ENCODE data around the gene GSG1.

The GSG1 gene

DNA sequence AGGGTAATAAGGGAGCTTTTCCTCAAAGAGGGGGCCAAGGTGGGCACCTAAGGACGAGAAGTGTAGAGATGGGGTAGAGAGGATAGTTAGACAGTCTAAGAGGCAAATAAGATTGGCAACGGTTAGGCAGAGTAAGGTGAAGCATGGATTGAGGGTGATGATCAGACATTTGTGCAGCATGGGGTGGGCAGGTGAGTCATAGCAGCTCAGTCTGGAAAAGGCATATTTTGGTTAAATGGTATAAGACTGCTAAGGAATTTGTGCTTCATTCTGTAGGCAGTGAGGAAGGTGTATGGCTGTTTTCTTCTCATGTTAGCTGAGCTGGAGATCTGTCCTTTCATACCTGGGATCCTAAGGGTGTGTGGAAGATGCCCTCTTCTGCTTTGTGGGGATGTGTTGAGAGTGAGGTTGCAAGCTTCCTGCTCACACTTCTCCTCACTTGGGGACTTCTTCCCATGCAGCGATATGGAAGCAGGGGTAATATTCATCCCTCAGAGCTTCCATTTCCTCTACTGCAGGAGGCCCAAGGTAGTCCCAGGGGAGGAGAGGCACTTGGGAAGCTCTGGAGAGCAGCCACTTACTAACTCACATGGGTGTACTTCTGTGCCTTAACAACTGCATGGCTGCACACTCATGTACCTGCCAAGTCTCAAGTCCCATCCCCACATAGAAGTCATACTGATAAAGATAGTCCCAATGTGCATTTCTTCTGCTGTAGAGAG lies 28.9 kb downstream of the GSG1 start:
- no peak overlapping the region for H3K27ac ChIP-seq (replicated peaks)
- no peak for TF ChIP-seq GABPA (IDR thresholded peaks at IDR 0.05; ENCODE audit: low read depth)
- no peak for TF ChIP-seq POLR2AphosphoS5 (IDR thresholded peaks at IDR 0.05; ENCODE audit: low read depth)
- TF ChIP-seq, protein P1, sequence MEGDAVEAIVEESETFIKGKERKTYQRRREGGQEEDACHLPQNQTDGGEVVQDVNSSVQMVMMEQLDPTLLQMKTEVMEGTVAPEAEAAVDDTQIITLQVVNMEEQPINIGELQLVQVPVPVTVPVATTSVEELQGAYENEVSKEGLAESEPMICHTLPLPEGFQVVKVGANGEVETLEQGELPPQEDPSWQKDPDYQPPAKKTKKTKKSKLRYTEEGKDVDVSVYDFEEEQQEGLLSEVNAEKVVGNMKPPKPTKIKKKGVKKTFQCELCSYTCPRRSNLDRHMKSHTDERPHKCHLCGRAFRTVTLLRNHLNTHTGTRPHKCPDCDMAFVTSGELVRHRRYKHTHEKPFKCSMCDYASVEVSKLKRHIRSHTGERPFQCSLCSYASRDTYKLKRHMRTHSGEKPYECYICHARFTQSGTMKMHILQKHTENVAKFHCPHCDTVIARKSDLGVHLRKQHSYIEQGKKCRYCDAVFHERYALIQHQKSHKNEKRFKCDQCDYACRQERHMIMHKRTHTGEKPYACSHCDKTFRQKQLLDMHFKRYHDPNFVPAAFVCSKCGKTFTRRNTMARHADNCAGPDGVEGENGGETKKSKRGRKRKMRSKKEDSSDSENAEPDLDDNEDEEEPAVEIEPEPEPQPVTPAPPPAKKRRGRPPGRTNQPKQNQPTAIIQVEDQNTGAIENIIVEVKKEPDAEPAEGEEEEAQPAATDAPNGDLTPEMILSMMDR (IDR thresholded peaks at IDR 0.05; ENCODE audit: insufficient read depth, low read length): no peak
- TF ChIP-seq, protein P2, sequence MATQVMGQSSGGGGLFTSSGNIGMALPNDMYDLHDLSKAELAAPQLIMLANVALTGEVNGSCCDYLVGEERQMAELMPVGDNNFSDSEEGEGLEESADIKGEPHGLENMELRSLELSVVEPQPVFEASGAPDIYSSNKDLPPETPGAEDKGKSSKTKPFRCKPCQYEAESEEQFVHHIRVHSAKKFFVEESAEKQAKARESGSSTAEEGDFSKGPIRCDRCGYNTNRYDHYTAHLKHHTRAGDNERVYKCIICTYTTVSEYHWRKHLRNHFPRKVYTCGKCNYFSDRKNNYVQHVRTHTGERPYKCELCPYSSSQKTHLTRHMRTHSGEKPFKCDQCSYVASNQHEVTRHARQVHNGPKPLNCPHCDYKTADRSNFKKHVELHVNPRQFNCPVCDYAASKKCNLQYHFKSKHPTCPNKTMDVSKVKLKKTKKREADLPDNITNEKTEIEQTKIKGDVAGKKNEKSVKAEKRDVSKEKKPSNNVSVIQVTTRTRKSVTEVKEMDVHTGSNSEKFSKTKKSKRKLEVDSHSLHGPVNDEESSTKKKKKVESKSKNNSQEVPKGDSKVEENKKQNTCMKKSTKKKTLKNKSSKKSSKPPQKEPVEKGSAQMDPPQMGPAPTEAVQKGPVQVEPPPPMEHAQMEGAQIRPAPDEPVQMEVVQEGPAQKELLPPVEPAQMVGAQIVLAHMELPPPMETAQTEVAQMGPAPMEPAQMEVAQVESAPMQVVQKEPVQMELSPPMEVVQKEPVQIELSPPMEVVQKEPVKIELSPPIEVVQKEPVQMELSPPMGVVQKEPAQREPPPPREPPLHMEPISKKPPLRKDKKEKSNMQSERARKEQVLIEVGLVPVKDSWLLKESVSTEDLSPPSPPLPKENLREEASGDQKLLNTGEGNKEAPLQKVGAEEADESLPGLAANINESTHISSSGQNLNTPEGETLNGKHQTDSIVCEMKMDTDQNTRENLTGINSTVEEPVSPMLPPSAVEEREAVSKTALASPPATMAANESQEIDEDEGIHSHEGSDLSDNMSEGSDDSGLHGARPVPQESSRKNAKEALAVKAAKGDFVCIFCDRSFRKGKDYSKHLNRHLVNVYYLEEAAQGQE (IDR thresholded peaks at IDR 0.05; ENCODE audit: insufficient replicate concordance, low read depth): no peak
- TF ChIP-seq SPI1 (IDR thresholded peaks at IDR 0.05; ENCODE audit: borderline replicate concordance, low read depth): no peak
- DNase-seq (ENCODE audit: low read depth in 1 of 2, low spot score in 1 of 2): no peak
- no peaks in the 10 kb centered on the region for H3K27me3 ChIP-seq (ENCODE audit: insufficient read depth, poor library complexity, severe bottlenecking)
- no peak overlapping the region for H3K4me3 ChIP-seq (replicated peaks; ENCODE audit: insufficient read depth, low read length)

DNA sequence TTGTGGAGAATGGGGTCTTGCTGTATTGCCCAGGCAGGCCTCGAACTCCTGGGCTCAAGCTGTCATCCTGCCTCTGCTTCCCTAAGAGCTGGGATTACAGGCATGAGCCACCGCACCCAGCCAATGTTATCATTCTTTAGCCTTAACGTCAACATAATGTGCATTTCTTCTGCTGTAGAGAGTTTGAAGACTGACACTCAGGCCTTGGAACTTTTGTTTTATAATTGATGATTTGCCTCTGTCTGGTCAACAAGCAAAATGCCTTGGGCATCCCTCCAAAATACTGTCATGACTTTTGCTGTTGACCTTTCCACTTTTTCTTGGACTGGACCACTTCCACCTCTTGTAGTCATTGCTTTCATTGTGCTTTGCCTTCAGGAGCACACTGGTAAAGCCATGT lies 30.3 kb downstream of the GSG1 start:
- TF ChIP-seq SPI1 (IDR thresholded peaks at IDR 0.05; ENCODE audit: borderline replicate concordance, low read depth): no peak
- no peak for TF ChIP-seq POLR2AphosphoS5 (IDR thresholded peaks at IDR 0.05; ENCODE audit: low read depth)
- TF ChIP-seq, protein P2 (IDR thresholded peaks at IDR 0.05; ENCODE audit: insufficient replicate concordance, low read depth): no peak
- TF ChIP-seq, protein P1 (IDR thresholded peaks at IDR 0.05; ENCODE audit: insufficient read depth, low read length): no peak
- no peak for TF ChIP-seq GABPA (IDR thresholded peaks at IDR 0.05; ENCODE audit: low read depth)
- Histone ChIP-seq H3K27ac (replicated peaks) (no peak overlapping the region), H3K4me3 (replicated peaks; ENCODE audit: insufficient read depth, low read length) (no peak overlapping the region), H3K27me3 (ENCODE audit: insufficient read depth, poor library complexity, severe bottlenecking) (no peaks in the 10 kb centered on the region)
- DNase-seq (ENCODE audit: low read depth in 1 of 2, low spot score in 1 of 2): no peak

DNA sequence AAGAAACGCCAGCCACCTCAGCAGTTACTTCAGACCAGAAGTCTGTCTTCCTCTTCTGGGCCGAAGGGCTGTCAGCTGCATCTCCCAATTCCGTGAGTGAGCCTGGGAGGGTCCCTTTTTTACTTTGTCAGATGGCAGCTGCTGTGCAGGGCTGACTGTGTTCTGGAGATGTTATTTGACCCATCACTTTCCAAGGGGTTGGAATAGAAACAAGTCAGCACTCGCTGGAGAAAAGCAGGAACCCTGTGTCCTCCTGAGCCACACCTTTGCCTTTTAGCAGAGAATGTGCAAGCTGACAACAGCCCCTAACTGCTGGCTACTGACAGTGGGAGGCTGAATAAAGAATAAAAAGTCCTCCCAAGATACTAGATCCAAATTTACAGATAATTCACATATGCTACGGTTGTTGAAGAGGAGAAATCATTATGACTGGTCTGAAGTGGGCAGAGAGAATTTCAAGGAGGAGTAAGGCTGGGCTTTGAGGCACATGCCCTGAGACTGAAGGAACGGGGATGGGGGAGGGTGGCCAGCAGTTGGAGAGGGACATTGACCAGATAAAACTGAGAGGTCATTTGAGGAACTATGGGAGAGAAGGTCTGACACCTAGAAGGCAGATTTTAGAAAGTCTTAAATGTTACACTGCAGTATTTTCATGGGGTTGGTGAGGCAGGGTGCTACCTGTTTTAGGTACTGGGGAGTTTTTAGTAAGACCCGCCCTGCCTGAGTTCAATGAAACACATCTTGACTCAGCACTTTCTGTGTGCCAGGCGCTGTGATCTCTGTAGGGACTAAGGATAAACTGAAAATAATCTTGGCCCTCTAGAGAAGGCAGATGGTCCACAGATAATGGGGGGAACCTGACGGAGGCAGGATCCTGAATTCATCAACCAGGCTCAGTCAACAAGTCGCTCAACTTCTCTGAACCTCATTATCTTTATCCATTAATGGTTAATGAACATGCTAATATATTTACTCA lies 31.9 kb downstream of the GSG1 start:
- H3K27me3 ChIP-seq (ENCODE audit: insufficient read depth, poor library complexity, severe bottlenecking): no peaks in the 10 kb centered on the region
- H3K27ac ChIP-seq (replicated peaks): no peak overlapping the region
- DNase-seq (ENCODE audit: low read depth in 1 of 2, low spot score in 1 of 2): no peak
- TF ChIP-seq SPI1 (IDR thresholded peaks at IDR 0.05; ENCODE audit: borderline replicate concordance, low read depth) (no peak), GABPA (IDR thresholded peaks at IDR 0.05; ENCODE audit: low read depth) (no peak), POLR2AphosphoS5 (IDR thresholded peaks at IDR 0.05; ENCODE audit: low read depth) (no peak)
- TF ChIP-seq, protein P1 (IDR thresholded peaks at IDR 0.05; ENCODE audit: insufficient read depth, low read length): no peak
- TF ChIP-seq, protein P2 (IDR thresholded peaks at IDR 0.05; ENCODE audit: insufficient replicate concordance, low read depth): no peak
- H3K4me3 ChIP-seq (replicated peaks; ENCODE audit: insufficient read depth, low read length): no peak overlapping the region
